Activated CD4-positive, alpha-beta T cell treated with anti-CD3 and anti-CD28 coated beads, Interleukin-2, amount 50 U/mL, for 24 hours (primary cell): ENCODE data around the gene NACAD.
A peak's percentile ranks its signal among the peaks of the same experiment; 100 is the strongest.

Experiments used
- DNase-seq, 2 donors: peaks; one replicate each; pipeline ENCODE4 v3.0.0-alpha.2; 2020; ENCODE audit warnings: low read depth in 1 of 2, low spot score in 1 of 2

NACAD gene

DNA sequence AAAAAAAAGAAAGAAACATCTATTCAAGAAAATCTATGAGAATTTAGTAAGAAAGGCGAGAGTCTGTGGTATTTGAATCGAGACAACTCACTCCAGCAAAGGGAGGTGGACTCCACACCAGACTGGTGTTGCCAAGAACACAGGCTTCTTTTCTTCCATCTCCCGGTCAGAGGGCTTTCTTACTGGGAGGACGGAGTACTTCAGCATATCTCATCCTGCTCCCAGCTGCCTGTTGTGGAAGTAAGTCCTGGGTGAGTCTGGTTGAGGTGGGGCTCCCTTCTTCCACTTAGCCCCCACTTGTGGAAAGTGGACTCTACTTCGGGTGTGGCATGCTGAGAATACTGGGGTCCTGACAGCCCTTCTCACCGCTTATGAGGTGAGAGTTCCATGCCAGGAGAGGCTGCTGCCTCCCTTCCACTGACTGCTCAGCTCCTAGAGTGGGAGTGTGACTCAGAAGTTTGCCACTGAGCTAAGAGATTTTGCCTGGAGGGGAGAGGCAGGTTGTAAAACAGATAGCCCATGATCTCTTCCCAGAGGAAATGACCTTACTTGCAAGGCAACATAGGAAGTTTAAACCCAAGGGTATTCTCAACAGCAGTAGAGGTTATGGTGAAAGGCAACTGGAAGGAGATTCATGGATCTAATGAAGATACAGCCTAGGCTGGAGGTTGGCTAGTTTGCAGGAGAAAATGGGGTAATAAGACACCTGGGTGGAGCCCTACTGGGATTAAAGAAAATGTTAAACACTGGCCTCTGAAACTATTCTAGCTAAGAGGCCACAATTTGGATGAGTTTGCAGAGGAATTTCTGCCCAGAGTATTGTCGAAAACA is 3.5 kb upstream of the NACAD start:
- DNase-seq, result no peak

DNA sequence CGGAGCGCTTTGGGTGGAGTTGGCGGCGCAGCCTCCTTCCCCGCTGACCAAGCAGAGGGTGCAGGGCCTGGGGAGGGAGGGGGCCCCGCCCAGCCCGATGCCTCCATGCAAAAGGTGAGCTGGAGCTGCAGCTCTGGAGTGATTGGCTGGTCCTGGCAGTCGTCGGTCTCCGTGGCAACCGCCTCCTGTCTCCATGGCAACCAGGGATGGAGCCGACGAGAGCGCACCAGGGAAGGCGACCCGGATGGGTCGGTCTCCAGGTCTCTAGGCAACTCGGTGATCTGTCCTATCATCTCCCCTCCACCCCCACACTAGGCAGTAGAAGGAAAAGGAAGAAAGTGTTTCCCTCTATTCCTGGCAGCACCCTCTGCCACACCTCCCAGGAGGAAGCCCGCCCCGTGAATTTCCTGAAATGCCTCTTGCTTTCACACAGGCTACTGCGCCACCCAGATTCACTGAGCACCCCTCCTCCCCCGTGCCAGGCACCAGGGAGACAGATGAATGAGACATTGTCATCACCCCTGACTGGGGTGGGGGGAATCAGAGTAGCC is 647 bp upstream of the NACAD start:
- peak in 1 of 2 donors; percentile 54 for DNase-seq

DNA sequence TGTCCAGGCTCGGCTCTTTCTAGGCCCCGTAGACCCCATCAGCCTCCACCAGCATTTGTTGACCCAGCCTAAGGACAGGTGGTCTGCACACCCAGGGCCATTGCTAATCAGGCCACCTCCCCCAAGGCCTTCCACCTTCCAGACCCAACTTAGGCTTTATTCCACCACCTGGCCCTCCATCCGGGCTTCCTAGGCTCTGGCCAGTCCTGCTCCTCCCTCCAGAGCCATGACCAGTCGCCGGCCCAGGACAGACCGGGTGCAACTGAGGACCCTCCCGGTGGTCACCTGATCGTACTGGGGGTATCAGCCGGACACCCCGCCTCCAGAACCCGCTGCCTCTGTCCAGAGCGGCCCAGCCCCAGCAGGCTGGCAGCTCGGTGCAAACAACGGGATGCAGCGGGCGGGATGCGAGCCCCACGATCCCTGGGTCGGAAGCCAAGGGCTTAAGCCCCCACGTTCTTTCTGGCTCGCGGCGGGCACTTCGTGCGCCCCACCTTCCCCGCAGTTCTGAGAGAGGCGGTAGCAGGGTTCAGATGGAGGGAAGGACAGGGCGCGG is 545 bp downstream of the NACAD start:
- DNase-seq, result no peak

DNA sequence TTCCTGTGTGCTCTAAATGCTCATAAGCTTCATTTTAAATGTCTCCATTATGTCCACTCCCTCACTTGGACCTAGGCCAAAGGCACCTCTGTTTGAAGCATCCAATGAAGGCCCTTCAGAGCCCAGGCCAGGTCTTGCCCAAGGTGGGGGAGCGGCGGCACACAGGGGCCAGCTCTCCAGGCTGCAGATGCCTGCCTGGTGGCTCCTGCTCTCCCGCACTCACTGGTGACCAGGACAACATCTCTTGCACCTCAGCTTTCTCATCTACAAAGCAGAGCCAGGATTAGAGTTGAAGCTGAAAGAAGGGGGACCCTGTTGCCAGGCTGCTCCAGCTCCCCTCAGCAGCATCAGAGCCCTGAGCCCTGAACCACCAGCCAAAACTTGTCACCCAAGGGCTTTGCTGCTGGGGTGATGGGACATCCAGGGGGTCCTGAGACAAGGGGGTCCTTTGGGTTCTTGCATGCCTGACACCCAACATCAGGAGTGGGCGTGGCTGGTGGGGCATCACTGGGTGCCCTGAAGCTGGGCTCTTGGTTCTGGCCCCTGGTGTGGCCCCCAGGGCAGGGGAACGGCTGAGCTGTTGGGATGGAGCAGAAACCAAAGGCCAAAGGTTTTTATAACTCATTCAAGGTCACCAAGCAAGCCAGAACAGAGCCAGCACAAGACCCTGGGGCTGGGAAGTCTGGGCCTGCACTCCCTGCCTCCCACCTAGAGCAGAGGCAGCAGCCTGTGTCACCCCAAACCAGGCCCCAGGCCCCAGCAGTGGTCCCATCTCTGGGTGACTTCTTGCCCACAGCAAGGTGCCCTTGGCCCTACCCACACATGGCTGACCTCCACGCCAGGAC is 1.2 kb downstream of the NACAD start:
- no peak for DNase-seq

DNA sequence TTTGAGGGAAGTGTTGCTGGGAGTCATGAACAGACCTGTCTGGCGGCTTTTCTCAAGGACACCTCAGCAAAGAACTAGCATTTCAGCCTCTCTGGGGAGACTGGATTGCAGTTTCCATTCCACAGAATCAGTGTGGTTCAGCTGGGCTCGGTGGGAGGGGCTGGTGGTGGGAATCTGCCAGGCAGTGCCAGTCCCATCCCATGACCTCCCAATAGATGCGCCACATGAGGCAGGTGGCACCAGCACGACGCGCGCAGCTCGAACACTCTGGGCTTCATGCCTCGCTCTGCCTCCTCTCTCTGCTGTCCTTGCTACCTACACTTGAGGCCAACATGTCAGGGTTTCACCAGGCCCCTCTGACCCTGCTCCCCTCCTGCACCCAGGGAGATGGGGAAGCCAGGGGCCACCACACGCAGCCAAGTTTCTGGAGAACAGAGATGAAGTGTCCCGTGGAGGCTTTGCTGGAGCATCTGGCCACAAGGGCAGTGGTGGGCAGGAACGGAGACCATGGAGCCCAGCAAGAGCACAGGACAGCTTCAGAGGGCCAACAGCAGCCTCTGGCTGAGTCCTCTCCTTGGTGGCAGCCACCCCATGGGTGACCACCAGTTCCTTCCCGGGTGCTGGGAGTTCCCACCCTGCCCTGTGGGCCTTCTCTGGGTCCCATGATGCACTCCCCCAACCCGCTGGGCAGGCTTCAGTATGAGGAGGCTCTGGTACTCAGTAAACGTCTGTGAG is 2.3 kb downstream of the NACAD start:
- no peak for DNase-seq

DNA sequence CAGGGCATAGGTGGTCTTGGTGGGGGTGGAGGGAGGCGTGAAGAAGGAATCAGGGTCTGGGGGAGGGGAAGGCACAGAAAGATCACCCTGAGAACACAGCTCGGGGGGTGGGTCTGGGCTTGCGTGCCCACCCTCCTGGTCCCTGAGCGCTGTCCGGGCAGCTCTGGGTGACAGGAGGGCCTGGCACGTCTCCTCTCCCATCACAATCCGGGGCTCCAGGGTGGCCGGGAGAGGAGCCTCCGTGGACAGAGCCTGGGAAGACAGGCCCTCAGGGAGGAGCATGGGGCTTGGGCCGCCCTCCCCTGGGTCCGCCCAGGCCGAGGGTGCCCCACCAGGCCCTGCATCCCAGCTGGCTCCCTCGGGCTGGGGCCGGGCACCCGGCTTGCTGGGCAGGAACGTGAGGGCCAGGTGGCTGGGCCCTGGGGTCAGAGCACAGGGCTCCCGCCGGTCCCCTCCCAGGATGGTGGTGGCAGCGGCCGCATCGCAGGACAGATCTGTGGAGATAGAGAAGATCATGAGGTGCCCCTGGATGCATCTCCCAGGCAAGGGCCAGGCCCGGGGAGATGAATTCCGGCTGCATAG is 3.1 kb downstream of the NACAD start:
- no peak for DNase-seq

DNA sequence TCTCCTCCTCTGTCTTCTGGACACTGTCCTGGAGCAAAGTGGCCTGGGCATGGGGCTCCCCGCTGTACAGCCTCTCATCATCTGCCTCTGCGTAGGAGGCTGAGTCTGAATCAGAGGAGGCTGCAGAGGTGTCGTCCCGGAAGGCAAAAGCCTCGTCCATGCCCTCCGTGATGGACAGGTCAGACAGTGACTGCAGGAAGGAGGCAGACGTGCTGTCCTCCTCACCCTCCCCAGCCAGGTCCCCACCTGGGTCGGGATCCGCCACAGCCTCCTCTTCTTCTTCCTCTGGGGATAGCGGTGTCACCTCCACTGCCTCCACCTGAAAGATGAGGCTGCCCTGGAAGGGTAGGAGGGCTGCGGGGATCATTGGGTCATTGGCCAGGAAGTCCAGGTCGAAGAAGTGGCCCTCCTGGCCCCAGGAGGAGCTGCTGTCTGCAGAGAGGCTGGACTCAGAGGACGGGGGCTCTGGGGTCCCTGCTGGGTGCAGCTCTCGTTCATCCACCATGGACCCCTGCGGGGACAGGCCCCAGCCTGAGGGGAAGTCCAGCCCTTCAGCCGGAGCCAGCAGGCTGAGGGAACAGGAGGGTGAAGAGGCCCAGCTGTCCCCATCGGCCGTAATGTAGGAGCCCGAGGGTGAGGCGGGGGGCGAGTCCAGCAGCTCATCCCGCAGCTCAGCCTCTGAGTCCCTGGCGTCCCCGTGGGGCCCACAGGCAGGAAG is 3.7 kb downstream of the NACAD start:
- no peak for DNase-seq

DNA sequence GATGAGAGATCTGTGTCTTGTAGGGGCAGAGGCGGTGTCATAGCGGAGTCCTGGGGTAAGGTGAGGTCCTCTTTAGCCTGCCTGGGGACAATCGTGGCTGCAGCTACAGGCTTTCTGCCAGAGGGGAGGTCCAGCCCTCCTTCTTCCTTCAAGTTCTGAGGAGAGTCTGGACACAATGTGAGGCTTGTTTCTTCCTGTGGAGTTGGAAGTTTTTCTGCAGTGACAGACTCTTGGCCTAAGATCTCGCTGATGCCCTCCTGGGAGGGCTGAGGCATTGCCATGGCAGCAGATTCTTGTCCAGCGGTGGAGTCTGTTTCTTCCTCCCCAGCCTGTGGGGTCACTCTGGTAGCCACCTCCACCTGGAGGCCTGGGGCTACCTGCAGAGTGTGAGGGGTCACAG is 4.4 kb downstream of the NACAD start:
- DNase-seq, result no peak

DNA sequence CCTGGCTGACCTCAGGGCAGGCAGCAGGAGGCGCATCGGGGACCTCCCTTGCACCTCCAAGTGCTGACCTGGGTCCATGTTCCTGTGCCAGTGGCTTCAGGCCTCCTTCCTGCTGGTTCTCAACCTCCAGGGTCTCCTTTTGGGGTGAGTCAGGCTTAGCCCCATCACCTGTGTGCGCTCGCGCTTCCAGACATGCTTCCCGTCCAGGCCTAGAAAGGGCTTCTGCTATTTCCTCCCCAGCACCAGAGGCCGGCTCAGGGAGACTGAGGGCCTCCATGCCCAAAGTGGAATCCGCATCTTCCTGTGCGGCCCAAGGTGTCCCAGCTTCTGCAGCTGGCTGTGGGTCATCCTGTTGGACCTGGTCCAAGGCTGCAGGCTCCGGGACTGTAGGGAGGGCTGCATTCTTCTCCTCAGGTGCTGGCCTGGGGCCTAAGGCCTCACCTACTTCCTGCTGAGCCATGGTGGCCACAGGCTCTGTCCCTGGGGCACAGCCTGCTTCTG is 5.9 kb downstream of the NACAD start:
- no peak for DNase-seq

DNA sequence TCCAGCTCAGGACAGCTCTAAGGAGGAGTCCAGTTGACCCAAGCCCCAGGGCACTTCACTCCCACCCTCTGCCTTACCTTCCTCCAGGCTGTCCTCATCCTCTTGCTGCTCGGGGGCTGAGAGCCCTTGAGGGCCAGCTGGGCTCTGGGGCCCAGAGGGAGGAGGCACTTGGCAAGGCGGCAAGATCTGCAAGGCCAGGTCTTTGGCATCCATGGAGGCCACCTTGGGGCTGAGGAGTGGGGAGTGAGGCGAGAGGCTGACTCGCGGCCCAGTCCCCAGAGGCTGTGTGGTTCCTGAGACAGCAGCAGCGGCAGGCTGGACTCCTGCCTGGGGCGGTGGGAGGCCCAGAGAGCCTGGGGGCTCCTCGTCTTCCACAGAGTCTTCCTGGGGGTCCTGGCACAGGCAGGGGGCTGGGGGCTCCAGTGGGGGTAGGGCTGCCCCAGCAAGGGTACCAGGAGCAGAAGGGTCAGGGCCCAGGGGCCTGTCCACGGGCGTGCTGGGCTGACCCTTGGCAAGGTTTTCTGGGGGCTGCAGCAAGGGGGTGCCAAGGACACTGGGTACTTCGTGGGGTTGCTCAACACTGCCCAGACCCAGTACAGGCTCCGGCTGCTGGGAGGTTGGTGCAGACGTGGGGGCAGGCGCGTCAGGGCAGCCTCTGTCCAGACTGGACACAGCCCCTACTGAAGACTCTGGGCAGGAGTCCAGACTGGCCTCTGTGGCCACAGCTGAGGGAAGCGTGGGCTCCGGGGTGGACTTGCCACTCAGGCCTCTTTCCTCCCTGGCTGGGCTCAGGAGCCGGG is 6.5 kb downstream of the NACAD start:
- no peak for DNase-seq

DNA sequence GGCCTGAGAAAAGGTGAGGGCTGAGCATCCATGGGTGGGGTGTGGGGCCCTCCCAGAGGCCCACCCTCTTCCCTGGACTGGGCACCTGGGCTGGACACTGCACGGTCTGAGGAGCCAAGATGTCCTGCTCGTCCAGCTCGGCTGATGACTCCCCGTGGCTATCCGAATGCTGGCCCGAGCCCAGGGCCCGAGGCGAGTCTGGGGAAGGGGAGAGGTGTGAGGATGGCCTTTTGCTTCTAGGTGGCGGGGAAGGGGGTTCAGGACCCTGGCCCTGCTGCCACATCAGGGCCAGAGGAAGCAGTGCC is 7.1 kb downstream of the NACAD start:
- DNase-seq, result no peak

DNA sequence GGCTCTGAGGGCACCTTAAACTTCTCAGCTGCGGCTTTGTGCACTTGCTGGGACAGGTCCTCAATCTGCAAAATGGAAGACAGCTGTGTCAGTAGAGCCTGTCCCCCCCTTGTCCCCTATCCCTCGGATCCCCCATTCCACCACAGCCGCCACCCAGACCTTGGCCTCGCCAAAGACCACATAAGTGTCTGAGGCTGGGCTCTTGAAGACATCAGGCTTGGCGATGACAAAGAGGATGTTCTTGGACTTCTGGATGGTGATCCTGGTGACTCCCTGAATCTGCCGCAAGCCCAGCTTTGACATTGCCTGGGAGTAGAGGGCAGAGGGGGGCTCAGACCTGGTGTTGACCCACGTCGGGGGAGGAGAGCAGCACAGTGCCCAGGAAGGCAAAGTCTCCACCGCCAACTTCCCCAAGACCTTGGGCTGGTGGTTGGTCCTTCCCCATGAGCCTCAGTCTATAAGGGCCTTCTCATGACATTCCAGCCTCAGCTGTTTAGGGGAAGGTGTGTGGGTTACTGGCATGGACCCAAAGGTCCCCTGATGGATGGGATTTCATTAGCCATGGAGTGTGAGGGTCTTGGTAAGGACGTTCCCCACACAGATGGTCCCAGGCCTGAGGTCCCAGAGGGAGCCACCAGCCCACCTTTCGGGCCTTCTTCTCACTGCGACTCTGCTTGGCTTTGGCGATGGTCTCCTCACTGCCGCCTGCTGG is 7.7 kb downstream of the NACAD start:
- DNase-seq, result no peak

DNA sequence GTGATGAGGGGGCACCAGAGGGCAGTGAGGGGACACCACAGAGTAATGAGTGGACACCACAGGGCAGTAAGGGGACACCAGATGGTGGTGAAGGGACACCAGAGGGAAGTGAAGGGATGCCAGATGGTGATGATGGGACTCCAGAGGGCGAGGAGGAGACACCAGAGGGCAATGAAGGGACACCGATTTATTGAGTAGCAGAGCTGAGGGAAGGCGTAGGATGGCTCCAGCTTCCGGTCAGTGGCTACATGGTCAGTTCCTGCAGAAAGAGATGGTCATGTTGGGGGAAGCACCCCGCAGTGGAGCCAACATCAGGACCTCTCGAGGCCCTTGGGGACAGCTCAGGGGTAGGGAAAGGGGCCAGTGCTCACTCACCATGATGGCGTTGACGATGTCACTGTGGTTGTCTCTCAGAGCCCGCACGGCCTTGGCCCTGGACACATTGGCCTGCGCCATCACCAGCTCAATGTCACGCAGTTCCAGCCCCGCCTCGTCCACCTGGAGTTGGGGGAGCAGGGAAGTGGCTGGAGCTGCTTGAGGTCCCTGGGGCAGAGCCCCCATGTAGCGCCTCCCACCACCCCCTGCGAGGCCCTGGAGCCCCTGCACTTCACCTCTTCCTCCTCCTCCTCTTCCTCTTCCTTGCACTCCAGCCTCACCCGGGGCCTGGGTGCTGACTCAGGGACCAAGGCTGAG is 8.4 kb downstream of the NACAD start:
- DNase-seq, result no peak

DNA sequence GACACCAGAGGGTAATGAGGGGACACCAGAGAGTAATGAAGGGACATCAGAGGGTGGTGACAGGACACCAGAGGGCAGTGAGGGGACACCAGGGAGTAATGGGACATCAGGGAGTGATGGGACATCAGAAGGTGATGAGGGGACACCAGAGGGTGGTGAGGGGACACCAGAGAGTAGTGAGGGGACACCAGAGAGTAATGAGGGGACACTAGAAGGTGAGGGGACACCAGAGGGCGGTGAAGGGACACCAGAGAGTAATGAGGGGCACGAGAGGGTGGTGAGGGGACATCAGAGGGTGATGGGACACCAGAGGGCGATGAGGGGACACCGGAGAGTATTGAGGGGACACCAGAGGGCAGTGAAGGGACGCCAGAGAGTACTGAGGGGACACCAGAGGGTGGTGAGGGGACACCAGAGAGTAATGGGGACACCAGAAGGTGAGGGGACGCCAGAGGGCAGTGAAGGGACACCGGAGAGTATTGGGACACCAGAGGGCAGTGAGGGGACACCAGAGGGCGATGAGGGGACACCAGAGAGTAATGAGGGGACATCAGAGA is 10.6 kb downstream of the NACAD start:
- DNase-seq, result no peak

DNA sequence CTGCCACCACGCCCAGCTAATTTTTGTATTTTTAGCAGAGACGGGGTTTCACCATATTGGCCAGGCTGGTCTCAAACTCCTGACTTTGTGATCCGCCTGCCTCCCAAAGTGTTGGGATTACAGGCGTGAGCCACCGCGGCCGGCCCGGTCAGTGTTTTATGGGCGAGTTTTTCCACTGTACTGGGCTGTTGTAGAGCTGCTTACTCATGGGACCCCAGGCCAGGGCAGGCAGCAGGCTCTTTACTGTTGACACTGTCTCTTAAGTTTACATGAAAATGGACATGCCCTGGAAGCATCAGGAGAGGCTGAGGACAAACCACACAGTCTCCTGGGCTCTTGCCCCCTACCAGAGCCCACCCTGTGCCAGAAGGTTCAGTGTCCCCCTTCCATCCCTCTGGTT is 11.2 kb downstream of the NACAD start:
- no peak for DNase-seq

DNA sequence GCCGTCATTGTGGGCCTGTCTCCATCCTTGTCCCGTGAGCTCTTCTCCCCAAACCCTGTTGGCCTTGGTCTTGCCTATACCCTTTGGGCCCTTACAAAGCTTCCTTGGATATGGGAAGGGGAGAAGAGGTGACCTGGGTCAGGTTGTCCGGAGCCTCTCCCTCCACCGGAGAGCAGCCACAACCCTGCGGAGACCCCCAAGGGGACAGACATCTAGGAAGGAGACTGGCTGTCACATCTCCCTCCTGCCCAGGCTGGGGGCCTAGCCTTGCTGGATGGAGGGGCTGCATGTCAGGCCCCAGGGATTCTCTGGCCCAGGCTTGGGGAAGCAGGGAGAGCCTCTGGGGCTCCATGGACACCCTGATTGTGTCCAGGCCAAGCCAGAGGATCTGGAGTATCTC is 11.8 kb downstream of the NACAD start:
- DNase-seq, result no peak

DNA sequence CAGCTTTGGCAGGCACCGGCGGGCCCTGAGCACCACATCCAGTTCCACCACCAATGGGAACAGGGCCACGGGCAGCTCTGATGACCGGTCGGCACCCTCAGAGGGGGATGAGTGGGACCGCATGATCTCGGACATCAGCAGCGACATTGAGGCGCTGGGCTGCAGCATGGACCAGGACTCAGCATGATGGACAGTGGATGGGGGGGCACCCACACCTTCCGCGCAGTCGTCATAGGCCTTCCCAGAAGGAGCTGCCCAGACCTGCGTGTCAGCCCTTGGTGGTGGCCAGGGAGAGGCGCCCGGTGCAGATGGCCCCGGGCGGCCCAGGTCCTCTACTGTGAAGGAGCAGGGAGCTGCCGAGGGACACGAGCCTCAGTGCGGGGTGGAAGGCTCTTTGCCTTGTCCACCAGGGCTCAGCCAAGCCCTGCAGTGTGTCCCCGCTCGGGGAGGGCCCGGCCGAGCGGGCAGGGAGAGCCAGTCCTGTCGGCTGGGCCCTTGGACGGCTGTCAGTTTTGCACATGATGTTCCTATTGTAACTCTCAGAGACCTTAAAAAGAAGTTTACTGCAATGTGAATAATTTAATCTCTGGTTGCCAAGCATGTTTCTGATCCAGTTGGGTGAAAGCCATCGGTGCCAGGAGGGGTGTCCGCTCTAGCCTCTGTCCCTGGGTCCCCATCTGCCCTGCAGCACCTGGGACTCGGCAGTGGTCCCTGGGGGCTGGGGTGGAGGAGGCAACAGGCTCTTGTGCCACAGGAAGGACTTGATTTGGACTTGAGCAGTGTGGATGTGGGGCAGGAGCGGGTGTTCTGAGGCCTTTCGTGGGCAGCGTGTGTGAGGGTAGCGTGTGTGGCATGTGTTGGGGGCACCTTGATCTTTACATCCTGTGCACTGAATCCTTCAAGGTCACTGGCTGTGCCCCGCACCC is 12.6 kb downstream of the NACAD start:
- DNase-seq, result no peak
